ENCODE measurements around the gene PDE11A.
"Not testable (repeated sequence)": the region's sequence is repeated elsewhere in the genome, so short reads cannot be mapped to it uniquely, and the experiment has no call there.

The PDE11A gene

DNA sequence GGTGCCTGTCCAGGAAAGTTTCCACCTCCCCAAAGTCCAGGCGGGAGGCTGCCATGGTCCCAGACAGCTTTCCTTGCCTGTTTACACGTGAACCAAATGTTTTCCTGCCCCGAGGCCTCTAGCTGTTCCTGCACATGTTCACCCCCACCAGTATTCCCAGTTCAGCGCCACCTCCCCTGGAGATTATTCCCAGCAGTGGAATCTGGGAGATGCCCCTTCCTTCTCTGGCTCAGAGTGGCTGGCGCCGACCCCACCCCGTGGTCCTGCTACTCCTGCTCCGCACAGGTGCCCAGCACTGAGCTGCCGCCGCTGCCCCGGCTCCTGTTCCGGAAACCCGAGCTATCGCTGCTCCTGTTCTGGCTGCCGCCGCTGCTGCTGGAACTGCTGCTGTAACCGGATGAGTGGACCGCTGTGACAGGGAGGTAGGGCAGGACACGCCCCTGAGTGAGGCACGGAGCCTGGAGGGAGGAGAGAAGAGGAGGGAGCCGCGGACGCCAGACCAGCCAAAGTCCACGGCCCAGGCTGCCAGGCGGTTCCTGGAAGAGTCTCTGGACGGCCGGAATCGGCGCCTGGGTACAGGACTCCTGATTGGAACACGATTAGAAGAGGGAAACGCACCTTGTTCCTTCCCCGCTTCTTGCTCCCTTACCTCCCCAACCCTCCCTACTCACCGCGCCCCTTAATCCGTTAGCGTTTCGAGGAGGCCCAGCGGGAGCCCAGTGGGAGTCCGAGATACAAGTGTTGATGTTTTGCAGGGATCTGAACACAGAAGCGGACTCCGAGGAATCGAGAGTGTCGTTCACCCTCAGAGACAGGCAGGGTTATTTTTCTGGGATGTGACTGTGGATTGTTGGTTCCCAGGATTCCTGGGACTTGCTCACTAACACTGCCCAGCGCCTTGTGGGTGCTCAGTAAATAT, at the start of gene PDE11A:
Gene PDE11A (minus strand): TSS at position 395 of the 919 bp plus-strand sequence. CDS start 340 bp downstream, at position 55.
- peak within 1 kb of the TSS; percentile 56 for H3K4me3 ChIP-seq (ENCODE audit: low read depth, low read length)
- DNase-seq (ENCODE audit: low read depth) = peak; percentile 36

DNA sequence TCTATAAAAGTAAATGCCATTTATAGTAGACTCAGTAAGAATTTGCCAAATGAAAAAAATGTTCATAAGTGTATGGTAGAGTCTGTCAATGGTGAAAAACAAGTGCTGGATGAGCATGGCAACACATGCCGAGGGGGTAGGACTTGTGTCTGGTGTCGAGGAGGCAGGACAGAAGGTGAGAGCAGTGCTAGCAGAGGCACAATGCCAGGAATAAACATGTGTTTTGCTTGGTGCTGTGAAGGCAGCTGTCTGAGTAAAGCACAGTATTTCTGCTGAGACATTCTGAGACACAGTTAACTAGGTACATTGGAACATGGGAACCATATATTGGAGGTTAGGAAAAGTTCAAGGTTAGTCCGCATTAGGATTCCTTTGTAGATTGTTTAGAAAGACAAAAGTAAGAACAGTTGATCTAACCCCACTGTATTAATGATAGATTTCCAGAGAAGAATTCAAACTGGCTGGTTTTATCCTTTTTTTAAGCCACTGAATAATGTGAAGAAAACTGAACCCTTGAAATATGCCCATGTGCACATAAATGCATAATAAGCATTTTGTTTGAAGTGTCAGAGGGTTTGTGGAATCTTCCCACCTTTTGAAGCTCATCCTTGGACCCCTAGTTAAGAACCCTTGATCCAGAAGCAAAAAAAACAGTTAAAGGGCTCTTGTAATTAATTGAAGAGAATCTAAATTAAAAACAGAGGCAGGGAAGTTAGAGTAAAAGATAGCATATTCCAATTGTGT, 46.8 kb upstream of the PDE11A start:
- no peak for DNase-seq (ENCODE audit: low read depth)
- no peak overlapping the region for H3K4me3 ChIP-seq (ENCODE audit: low read depth, low read length)

DNA sequence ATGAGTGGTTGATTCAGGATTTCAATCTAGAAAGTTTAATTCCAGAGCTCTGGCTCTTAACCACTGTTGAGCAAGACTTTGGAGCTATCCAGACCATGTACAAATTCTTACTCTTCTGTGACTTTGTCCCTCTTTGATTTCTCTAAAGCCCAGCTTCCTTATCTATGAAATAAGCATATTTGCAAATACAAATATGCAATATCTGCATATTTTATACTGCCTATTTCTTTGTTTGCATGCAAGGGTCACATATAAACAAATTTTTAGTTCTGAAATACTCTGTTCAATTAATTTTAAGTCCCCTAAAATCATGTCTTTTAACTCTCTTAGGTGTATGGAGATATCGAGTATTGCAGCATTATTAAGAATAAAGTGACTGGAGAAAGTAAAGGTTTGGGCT, 45.1 kb upstream of the PDE11A start:
- H3K4me3 ChIP-seq (ENCODE audit: low read depth, low read length) = no peak overlapping the region
- DNase-seq (ENCODE audit: low read depth) = no peak

DNA sequence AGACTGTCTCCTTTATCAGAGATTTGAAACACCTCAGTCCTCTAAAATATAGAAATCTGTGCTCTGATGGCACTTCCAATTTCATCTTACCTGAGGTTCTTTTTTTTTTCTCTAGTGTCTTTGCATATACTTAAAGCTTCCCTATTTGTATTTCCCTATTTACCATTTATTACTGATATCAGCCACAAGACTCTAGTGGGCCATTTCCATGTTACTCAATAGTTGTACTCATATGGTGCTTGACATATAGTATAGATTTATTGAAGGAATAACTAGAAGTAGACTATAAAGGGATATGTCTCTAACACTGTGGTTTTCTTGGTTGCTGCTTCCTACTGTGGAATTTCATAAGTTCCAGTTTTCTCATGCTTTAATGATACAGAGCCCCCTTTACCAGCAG, 42.7 kb upstream of the PDE11A start:
- DNase-seq (ENCODE audit: low read depth) = no peak
- no peak overlapping the region for H3K4me3 ChIP-seq (ENCODE audit: low read depth, low read length)

DNA sequence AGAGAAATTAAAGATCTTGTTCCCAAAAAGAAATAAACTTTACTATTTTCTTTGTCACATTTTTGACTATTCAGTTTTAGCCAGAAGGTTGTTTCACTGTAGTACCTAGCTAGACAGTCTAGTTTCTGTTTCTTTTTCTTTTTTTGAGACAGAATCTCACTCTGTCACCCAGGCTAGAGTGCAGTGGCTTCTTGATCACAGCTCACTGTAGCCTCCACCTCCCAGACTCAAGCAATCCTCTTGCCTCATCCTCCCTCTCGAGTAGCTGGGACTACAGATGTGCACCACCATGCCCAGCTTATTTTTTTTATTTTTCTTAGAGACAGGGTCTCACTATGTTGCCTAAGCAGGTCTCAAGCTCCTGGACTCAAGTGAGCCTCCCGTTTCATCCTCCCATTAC, 41.9 kb upstream of the PDE11A start:
- DNase-seq (ENCODE audit: low read depth) = no peak
- H3K4me3 ChIP-seq (ENCODE audit: low read depth, low read length) = no peak overlapping the region

DNA sequence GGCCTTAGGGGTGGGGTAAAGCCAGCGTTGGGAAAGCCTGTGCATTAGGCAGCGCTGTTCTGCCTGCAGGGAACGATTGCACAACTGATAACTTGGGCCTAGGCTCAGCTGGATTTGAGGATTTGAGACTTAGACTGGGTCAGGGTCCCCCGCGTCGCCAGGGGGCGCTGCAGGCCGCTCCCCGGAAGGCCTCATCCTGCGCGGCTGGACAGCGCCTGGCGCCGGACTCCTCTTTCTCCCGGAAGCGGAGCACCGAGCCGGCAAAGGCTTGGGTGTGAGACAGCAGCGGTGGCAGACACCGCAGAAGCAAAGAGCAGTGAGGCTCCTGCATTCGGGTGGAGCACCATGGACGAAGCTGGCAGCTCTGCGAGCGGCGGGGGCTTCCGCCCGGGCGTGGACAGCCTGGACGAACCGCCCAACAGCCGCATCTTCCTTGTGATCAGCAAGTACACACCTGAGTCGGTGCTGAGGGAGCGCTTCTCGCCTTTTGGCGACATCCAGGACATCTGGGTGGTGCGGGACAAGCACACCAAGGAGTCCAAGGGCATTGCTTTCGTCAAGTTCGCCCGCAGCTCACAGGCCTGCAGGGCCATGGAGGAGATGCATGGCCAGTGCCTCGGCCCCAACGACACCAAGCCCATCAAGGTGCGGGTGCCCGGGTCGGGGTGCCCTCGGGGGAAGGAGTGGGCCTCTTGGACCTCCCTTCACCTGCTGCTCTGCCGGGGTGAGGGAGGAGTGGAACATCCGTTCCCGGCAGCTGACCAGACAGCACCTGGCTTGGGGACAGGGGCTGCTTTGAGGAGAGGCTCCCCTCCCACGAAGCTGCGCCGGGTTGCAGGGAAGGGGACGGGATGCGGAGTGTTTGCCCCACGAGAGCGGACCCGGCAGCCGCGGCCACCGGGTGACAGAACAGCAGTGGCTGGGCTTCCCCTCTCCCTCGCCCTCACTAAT, 39.9 kb upstream of the PDE11A start, which contains the start of gene RBM45:
Gene RBM45 (plus strand): TSS at position 236 of the 951 bp plus-strand sequence. CDS start 110 bp downstream, at position 346.
- DNase-seq (ENCODE audit: low read depth) = peak; percentile 76
- H3K4me3 ChIP-seq (ENCODE audit: low read depth, low read length) = peak within 1 kb of the TSS; percentile 87

DNA sequence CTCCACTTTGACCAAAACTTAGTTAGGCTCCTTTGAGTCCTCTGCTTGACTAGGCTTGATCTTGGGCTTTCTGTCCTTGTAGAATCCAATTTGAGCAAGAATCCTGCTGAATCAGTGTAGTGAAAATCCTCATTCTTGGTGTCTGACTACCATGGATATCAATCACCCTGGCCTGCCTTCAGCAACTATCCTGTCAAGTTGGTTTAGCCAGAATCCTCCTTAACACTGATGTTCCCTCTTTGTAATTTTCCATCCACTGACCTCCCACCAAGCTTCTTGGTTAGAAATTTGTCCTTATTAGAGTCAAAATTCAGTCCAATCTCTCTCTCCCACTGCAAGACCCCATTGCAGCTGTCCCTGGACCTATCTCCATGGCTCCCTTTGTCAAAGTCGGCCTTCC, 39.2 kb upstream of the PDE11A start:
- DNase-seq (ENCODE audit: low read depth) = no peak
- H3K4me3 ChIP-seq (ENCODE audit: low read depth, low read length) = no peak overlapping the region

DNA sequence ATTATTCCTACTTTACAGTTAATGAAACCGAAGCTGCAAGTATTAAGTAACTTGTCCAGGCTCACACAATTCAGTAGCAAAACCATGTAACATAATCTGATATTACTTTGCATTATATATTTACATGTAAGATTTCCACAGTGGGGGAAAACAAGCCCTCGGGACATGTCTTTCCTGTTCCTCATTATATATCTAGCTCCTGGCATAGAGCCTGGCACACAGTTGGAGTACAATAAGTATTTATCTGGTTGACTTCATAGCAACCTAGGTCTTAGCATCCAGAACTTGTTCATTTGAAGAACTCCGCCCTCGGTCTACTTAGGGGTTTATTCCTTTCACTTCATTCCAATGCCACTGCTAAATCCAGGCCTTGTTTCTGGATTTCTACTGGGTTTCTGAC, 38.1 kb upstream of the PDE11A start:
- no peak for DNase-seq (ENCODE audit: low read depth)

DNA sequence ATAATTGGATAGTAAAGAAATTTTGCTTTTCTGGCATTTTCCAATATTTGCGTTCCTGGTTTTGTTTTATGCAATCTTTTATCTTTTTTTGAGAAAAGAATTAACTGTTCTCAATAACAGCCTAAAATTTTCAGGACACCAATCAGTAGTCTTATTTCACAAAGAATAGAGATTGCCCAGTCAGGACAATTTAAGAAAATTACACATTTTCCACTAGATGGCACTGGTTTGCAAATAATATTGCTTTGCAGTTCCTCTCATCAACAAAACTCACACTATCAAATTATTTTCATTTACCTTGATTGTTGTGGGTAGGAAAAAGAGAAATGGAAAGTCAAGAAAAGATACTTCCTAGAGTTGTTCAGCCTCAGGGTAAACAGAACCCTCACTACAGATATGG, 37.2 kb upstream of the PDE11A start:
- H3K4me3 ChIP-seq (ENCODE audit: low read depth, low read length) = no peak overlapping the region
- no peak for DNase-seq (ENCODE audit: low read depth)

More for the DNA sequence above, 38.1 kb upstream of the PDE11A start:
- no peak overlapping the region for H3K4me3 ChIP-seq (ENCODE audit: low read depth, low read length)

DNA sequence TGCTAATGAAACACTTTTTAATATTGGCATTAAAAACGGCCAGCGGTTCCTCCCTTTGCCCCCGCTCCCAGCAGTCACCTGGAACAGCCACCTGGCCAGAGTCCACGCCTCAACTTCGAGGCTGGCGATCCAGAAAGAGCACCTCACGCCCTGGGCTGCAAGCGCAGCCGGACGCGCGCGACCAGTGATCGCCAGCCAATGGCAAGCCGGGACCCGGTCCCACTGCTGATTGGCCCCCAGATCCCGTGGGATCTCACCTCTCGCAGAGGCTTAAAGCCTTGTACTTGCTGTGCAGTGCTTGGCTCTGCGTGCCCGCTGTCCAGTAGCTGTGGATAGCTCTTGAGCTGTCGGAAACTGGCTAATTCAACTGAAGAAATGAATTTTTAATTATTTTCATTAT, 35.6 kb upstream of the PDE11A start:
- H3K4me3 ChIP-seq (ENCODE audit: low read depth, low read length) = no peak overlapping the region
- DNase-seq (ENCODE audit: low read depth) = no peak

DNA sequence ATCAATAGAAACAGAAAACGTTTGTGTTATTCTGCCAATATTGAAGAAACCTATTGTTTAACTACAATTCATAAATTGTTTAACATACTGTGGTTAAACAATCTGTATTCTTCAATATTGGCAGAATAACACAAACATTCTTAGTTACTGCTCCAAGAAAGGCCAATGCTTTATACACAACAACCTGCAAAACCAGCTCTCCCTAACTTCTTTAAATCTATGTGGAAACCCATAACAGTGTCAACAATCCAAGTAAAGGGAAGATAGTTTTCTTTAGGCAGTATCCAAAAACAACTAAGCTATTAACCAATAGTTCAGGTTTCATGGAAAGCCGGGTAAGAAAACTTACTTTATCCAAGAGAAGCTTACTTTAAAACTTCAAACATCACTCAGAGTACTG, 33.5 kb upstream of the PDE11A start:
- no peak overlapping the region for H3K4me3 ChIP-seq (ENCODE audit: low read depth, low read length)
- no peak for DNase-seq (ENCODE audit: low read depth)

DNA sequence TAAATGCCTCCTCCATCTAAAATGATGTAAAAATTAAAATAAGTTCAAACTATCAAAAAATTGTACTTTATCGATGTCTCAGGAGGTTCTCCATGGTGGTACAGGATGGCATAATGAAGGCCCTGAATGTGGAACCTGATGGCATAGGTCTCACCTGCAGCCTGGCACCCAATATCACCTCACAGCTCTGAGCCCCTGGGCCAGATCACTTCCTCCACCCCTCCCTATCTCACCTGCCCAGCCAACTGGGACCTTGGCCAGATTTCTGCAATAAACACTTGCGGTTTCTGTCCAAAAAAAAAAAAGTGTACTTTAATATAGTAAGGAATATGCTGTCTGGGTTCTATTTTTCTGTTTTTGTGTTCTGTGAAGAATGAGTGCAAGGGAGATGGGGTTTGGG, 33.0 kb upstream of the PDE11A start:
- no peak overlapping the region for H3K4me3 ChIP-seq (ENCODE audit: low read depth, low read length)
- DNase-seq (ENCODE audit: low read depth) = no peak

DNA sequence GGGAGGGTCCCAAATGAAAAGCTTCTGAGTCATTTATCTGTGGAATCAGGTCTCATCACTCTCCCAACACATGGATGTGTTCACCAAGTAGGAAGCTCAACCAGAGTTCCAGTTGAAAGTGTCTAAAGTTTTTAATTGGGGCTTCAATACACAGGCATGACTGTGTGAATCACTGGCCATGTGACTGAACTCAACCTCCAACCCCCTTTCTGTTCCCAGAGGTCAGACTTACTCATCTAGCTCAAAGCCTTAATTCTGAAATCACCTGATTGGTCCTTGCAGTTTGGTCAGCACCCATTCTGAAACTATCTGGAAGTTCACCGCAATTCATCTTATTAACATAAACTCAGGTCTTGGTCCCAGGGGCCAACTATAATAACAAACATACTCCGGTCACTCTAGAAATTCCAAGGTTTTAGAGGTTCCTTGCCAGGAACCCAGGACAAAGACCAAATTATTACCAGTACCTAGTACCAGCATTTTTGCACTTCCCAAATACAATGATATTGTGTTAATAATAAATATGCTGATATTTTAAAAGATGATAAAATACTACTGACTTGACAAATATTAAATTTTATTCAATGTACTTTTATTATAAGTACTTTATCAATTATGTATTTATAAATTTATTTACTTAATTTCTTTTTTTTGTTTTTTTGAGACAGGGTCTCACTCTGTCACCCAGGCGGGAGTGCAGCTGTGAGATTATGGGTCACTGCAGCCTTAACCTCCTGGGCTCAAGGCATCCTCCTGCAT, 28.9 kb upstream of the PDE11A start:
- no peak for DNase-seq (ENCODE audit: low read depth)
- H3K4me3 ChIP-seq (ENCODE audit: low read depth, low read length) = no peak overlapping the region

DNA sequence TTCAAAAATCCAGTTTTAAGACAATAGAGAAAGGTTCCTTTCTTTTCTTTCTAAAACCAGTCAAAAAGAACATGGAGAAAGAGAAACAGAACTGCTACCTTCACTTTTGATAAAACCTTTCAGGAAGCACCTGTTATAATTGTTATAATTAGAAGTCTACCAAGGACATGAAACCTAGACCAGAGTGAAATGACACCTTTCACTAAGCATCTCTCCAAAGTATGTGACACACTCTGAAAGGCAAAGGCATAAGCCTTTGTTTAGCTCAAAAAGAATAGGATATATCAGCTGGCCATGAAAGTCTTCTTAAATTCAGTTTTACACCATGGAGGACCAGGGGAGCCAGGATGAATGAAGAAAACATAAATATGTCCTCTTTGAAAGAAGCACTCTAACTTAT, 20.9 kb upstream of the PDE11A start:
- H3K4me3 ChIP-seq (ENCODE audit: low read depth, low read length) = no peak overlapping the region
- DNase-seq (ENCODE audit: low read depth) = no peak

DNA sequence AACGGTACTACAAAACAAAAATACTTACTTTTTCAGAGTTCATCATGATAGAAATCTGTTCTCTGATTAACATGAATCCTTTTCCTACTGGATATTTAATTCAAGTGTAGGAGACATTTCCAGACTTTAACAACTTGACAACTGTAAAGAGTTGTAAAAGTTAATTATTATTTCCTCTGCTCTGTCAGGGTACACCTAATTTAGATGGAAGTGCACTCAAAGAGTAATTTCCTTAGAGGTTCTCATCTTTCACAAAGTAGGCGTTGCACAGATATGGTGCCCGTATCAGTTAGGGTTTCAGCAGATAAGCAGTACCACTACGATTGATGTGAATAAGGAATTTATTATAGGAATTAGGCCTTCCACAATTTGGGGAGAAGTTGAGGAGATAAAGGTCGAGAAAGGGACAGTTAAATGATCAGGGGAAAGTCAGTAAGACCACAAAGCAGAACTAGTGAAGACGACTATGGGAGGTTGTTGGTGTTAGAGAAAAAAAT, 16.2 kb upstream of the PDE11A start:
- no peak for DNase-seq (ENCODE audit: low read depth)
- H3K4me3 ChIP-seq (ENCODE audit: low read depth, low read length) = no peak overlapping the region

DNA sequence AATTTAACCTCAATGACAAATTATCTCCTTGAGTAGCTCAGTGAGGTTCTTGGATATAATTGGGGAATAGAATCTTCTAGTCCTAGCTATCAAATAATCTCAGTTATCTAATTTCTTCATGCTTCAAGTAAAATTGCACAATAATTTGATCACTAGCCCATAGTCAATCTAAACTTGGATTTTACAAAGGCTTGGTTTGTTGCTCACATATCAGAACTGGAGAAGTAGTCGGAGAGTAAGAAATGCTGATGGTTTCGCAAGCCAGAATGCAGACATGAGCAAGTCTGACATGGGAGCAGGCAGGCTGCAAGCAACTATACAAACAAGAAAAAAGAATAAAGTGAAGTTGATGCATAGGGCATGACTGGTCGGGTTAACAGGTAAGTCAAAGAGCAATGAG, 11.7 kb upstream of the PDE11A start:
- peak; percentile 10 for DNase-seq (ENCODE audit: low read depth)
- H3K4me3 ChIP-seq (ENCODE audit: low read depth, low read length) = no peak overlapping the region

DNA sequence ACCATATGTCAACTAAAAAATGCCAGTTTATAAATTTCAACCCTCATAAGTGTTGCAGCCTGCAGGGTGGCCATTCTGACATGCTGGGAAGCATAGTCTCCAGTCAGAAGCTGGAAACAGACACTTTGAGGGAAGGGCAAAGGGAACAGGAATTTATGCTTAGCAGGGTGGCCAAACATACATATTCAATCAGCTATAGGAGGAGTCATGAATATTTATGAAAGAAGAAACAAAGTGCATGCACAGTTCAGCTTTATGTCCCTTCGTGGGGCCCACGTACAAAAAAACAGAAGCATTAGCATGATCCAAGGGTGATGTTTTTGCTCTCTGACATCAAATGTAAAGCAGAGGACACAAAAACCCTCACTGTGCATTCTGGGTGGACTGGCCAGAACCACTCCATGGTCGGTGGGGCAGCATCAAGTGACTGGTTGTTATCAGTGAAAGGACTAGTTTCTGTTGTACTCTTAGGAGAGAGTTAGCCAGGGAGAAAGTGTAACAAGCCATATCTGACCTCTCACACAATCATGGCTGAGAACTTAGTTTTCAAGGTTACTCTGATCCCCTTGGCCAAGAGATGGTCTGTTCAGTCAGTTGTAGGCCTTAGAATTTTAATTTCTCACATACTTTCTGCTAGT, 9.9 kb upstream of the PDE11A start:
- no peak for DNase-seq (ENCODE audit: low read depth)

DNA sequence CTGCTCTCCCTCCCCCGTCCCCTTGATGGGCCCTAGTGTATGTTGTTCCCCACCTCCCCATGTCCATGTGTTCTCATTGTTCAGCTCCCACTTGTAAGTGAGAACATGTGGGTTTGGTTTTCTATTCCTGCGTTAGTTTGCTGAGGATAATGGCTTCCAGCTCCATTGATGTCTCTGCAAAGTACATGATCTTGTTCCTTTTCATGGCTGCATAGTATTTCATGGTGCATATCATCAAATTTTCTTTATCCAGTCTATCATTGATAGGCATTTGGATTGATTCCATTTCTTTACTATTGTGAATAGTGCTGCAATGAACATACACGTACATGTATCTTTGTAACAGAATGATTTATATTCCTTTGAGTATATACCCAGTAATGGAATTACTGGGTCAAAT, 6.7 kb upstream of the PDE11A start:
- not testable (repeated sequence) for DNase-seq (ENCODE audit: low read depth); H3K4me3 ChIP-seq (ENCODE audit: low read depth, low read length)

More for the DNA sequence above, 9.9 kb upstream of the PDE11A start:
- no peak overlapping the region for H3K4me3 ChIP-seq (ENCODE audit: low read depth, low read length)

All from skeletal muscle cell (primary cell).